T47D (cell line): ENCODE data around the gene WASF2.
"Not testable (repeated sequence)": the region's sequence is repeated elsewhere in the genome, so short reads cannot be mapped to it uniquely, and the experiment has no call there.

ENCODE experiments used
- DNase-seq, 2 experiments: peaks; one replicate each; pipeline versions ENCODE4 v3.0.0 to v3.0.0-alpha.2; 2011 to 2012; ENCODE audit warnings: low read depth in 1 of 2, low spot score in 1 of 2
- JUND ChIP-seq: IDR thresholded peaks from 2 replicates; pipeline ENCODE4 v1.6.1; 2012; ENCODE audit warnings: low read depth
- in situ Hi-C: cut with HindIII; loops from 2 replicates; pipeline ENCODE4 v1.10.0; 2016; ENCODE audit warnings: low sequenced_read_pairs, low pct_unique_long_range_greater_than_20kb

Gene WASF2

GRCh38 chr1:27489973-27490741, at the start of gene WASF2:
TSS of gene WASF2 (minus strand) at chr1:27490167. CDS start at chr1:27428890, 61,277 bp downstream.
- no peak for TF ChIP-seq JUND
- DNase-seq: peak; percentile 72 to 95
- in situ Hi-C loops: no loop called here

- no peak for DNase-seq
- in situ Hi-C loops: no loop called here
- TF ChIP-seq JUND: no peak
Measured at GRCh38 chr1:27538793-27539192, 48.8 kb upstream of the WASF2 start.

- DNase-seq, in situ Hi-C loops: not testable (repeated sequence)
Measured at GRCh38 chr1:27538305-27538676, 48.3 kb upstream of the WASF2 start.

GRCh38 chr1:27536767-27537166, 46.8 kb upstream of the WASF2 start:
- no peak for DNase-seq
- TF ChIP-seq JUND: no peak
- in situ Hi-C loops: no loop called here

- in situ Hi-C loops: no loop called here
- DNase-seq: no peak
- no peak for TF ChIP-seq JUND
Measured at GRCh38 chr1:27536010-27536757, 46.2 kb upstream of the WASF2 start.

GRCh38 chr1:27535386-27535785, 45.4 kb upstream of the WASF2 start:
- no peak for DNase-seq
- TF ChIP-seq JUND: no peak
- in situ Hi-C loops: no loop called here

- TF ChIP-seq JUND: no peak
- in situ Hi-C loops: no loop called here
- DNase-seq: no peak
Measured at GRCh38 chr1:27531959-27532685, 42.2 kb upstream of the WASF2 start.

- in situ Hi-C loops: no loop called here
- no peak for TF ChIP-seq JUND
- DNase-seq: no peak
Measured at GRCh38 chr1:27530192-27530591, 40.2 kb upstream of the WASF2 start.

- no peak for TF ChIP-seq JUND
- DNase-seq: no peak
- in situ Hi-C loops: no loop called here
Measured at GRCh38 chr1:27529704-27530018, 39.7 kb upstream of the WASF2 start.

GRCh38 chr1:27528818-27529703, 39.1 kb upstream of the WASF2 start:
- TF ChIP-seq JUND: no peak
- DNase-seq: peak in 1 of 2 experiments; percentile 22
- in situ Hi-C loops: no loop called here

- peak; percentile 56 to 67 for DNase-seq
- in situ Hi-C loops: no loop called here
- TF ChIP-seq JUND: no peak
Measured at GRCh38 chr1:27527890-27528817, 38.2 kb upstream of the WASF2 start.
